Measurements from ENCODE around the gene ARID2. TPM values are rescaled to one million over a fixed set of nuclear protein-coding genes. Genes with fewer than 3 reads are reported as not detected.

The ARID2 gene
- total and polyA plus RNA-seq, 4 donors = 1.8 to 17.8 (median 13.2) TPM

Small RNAs within 50 kb of the gene (small RNA-seq; reads per million reads assigned to genes)
- gene RN7SL246P = not detected
